Stimulated activated naive B cell treated with anti-CD40 and anti-IgM and Interleukin-4, amounts not matched to agents 10 μg/mL and 1 μg/mL and 100 μg/mL, for 72 hours (primary cell): ENCODE data around the gene TRIM31.

ENCODE experiments used
- ATAC-seq, 2 donors: fragments of 150-1000 bp; cut with Tn5 transposase; replicated peaks; 2 replicates each; pipeline ENCODE4 v1.10.0; 2021; ENCODE audit warnings: moderate library complexity in 1 of 2
- DNase-seq: peaks from one replicate; pipeline ENCODE4 v3.0.0; 2021
- H3K27ac Mint-ChIP-seq: one replicate; pipeline ENCODE4 v1.8.0; 2022; ENCODE audit warnings: mild to moderate bottlenecking, mixed read lengths
- H3K27me3 Mint-ChIP-seq, 2 donors: one replicate each; pipeline ENCODE4 v1.8.0; 2022; ENCODE audit warnings: mixed read lengths in 2 of 2
- H3K36me3 Mint-ChIP-seq, 2 donors: one replicate each; pipeline ENCODE4 v1.8.0; 2022; ENCODE audit warnings: mixed read lengths in 2 of 2, mild to moderate bottlenecking in 1 of 2
- H3K4me1 Mint-ChIP-seq, 2 donors: one replicate each; pipeline ENCODE4 v1.8.0; 2022; ENCODE audit warnings: mixed read lengths in 2 of 2, mild to moderate bottlenecking in 1 of 2
- H3K4me3 Mint-ChIP-seq, 2 donors: one replicate each; pipeline ENCODE4 v1.8.0; 2022; ENCODE audit warnings: mild to moderate bottlenecking in 2 of 2, mixed read lengths in 2 of 2, moderate library complexity in 1 of 2
- H3K9me3 Mint-ChIP-seq, 2 donors: one replicate each; pipeline ENCODE4 v1.8.0; 2022; ENCODE audit warnings: mixed read lengths in 2 of 2, mild to moderate bottlenecking in 1 of 2

The TRIM31 gene

DNA sequence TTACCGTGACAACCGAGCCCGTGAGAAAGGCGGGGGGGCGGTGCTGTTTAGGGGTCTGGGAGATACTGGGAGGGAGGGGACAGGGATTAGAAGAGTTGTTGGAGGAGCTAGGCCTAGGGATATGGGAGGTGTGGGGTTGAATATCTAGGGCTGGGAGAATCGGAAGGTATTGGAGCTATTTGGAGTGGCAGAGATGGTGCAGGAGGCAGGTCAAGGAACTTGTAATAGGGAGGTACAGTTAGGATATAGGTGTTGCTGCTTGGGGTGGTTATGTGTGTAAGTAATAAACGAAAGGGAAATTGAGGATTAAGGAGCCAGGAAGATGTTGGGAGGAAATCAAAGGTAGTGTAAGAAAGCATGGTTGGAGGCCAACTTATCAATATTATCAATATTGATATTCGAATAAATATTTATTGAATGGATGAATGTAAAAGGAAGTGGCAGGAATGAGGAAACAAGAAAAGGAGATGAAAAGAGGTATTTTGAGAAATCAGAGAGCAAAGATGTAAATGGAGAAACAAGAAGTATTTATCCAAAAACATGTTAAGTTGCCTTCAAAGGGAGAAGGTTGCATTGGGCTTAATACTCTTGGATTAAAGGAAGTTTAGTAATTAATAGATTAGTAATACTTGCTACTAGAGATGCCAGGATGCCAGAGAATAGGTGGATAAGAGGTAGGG, 45.3 kb downstream of the TRIM31 start:
- Mint-ChIP-seq H3K4me3 (peak overlapping the region; percentile 85 to 94), H3K27ac (peak overlapping the region; percentile 96), H3K9me3 (no peaks in the 10 kb centered on the region), H3K27me3 (peaks cover 17 to 19% of the 10 kb centered on the region in 2 donors), H3K36me3 (peaks cover 45 to 54% of the 10 kb centered on the region in 2 donors), H3K4me1 (peaks cover 34 to 49% of the 10 kb centered on the region in 2 donors)
- DNase-seq, result no peak
- ATAC-seq, result no peak

GRCh38 chr6:30066577-30067459, 46.1 kb downstream of the TRIM31 start, which contains the start of gene PPP1R11:
Gene PPP1R11, plus strand, starts transcription at chr6:30067198. Its CDS starts 213 bp downstream, at chr6:30067411.
- H3K36me3 Mint-ChIP-seq, result peaks cover 41 to 49% of the 10 kb centered on the region in 2 donors
- peak; percentile 99 for DNase-seq
- ATAC-seq, result peak; percentile 96 to 97
- H3K27me3 Mint-ChIP-seq, result peaks cover 10 to 11% of the 10 kb centered on the region in 2 donors
- peaks cover 33 to 48% of the 10 kb centered on the region in 2 donors for H3K4me1 Mint-ChIP-seq
- H3K27ac Mint-ChIP-seq, result peak within 1 kb of the TSS; percentile 96
- H3K9me3 Mint-ChIP-seq, result no peaks in the 10 kb centered on the region
- peak within 1 kb of the TSS; percentile 85 to 94 for H3K4me3 Mint-ChIP-seq

DNA sequence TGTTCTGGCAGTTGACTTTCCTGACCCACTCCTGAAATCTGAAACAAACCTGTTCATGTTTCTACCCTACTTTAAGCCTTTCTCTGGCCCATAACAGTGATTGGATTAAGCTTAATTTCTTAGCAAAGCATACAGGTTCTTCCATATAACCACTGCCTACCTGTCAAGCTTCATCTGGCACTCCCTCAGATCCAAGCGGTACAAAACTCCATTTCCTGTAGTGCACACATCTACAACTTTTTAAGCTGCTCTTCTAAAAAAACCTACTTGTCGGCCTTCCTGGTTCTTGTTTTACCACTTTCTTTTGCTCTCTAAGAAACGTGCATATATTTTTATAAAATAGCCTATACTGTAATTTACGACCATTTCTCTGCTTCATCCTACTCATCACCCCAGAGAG, 46.8 kb downstream of the TRIM31 start:
- no peaks in the 10 kb centered on the region for H3K9me3 Mint-ChIP-seq
- H3K36me3 Mint-ChIP-seq, result peaks cover 38 to 51% of the 10 kb centered on the region in 2 donors
- H3K27ac Mint-ChIP-seq, result peak overlapping the region; percentile 96
- DNase-seq, result no peak
- ATAC-seq, result no peak
- H3K4me3 Mint-ChIP-seq, result peak overlapping the region; percentile 85 to 94
- peaks cover 31 to 46% of the 10 kb centered on the region in 2 donors for H3K4me1 Mint-ChIP-seq
- peaks cover 5 to 6% of the 10 kb centered on the region in 2 donors for H3K27me3 Mint-ChIP-seq

DNA sequence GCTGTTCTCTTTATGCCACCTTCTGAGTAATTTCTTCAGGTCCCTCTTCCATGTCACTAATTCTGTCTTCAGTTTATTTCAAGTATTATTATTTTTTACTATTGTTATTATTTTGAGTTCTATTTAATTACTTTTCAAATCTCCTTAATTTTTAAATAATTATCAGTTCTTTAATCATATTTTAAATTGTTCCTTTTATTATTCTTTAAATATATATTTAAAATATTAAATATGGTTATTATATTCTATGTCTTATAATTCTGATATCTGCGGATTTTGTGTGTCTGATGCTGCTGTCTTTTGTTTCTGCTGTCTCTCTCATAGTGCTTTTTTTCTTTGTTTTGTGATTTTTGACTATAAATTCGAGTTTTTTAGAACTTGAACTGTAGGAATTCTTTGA, 49.6 kb downstream of the TRIM31 start:
- ATAC-seq, result no peak
- H3K27me3 Mint-ChIP-seq, result no peaks in the 10 kb centered on the region
- H3K9me3 Mint-ChIP-seq, result no peaks in the 10 kb centered on the region
- H3K4me3 Mint-ChIP-seq, result no peak overlapping the region
- DNase-seq, result no peak
- peaks cover 23 to 41% of the 10 kb centered on the region in 2 donors for H3K4me1 Mint-ChIP-seq
- H3K36me3 Mint-ChIP-seq, result peaks cover 18 to 30% of the 10 kb centered on the region in 2 donors
- H3K27ac Mint-ChIP-seq, result no peak overlapping the region

DNA sequence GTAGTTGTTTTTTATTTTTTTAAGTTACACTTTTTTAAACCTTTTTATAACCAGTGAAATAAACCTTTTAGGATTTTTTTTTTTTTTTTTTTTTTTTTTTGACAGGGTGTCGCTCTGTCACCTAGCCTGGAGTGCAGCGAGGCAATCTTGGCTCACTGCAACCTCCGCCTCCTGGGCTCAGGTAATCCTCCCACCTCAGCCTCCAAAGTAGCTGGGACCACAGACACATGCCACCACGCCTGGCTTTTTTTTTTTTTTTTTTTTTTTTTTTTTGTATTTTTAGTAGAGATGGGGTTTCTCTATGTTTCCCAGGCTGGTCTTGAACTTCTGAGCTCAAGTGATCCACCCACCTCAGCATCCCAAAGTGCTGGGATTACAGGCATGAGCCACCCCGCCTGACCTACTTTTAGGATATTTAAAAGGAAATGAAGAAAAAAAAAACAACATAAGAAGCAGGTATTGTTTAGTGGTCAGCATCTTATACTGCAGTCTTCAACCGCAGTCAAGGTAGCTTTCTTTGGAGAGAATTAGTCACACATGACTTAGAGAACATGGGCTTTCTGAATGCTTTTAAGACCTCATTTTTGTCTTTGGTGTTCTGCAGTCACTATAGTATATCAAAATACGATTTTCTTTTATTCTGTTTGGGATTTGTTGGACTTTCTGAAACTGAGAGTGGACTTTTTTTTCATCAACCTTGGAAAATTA, 50.3 kb downstream of the TRIM31 start:
- Mint-ChIP-seq H3K36me3 (peaks cover 18 to 25% of the 10 kb centered on the region in 2 donors), H3K4me3 (peak overlapping the region in 1 of 2 donors; percentile 98), H3K4me1 (peaks cover 20 to 34% of the 10 kb centered on the region in 2 donors), H3K27ac (no peak overlapping the region), H3K27me3 (no peaks in the 10 kb centered on the region), H3K9me3 (no peaks in the 10 kb centered on the region)
- DNase-seq, result no peak
- ATAC-seq, result no peak

DNA sequence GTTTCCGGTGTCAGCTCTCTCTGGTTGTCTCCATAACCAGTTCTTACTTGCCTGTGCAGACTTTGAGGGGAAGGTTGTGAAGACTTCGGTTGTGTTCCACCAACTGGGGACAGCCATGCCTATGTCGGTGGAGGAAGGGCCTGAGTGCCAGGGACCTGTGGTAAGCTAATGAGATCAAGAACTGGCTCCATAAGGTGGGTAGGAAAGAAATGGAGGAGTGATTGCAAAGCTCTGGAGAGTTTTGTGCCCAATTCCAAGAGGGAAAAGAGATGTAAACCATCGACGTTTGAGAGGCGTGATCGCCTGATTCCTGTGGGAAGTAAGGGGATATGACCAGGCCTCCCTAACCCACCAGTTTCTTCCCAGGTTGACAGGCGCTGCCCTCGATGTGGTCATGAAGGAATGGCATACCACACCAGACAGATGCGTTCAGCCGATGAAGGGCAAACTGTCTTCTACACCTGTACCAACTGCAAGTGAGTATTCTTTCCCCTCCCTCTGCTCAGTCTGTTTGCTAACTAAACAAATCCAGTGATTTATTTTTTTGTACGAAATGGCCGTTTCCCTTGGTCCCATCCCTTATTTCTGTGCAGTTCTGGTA, 50.9 kb downstream of the TRIM31 start:
- peak overlapping the region; percentile 98 for H3K27ac Mint-ChIP-seq

GRCh38 chr6:30061092-30061857, 51.6 kb downstream of the TRIM31 start, which contains the start of gene POLR1H:
Gene POLR1H, plus strand, starts transcription at chr6:30061265. Its CDS starts 260 bp downstream, at chr6:30061525.
- ATAC-seq, result peak; percentile 95 to 97
- Mint-ChIP-seq H3K36me3 (peaks cover 23 to 33% of the 10 kb centered on the region in 2 donors), H3K27ac (peak within 1 kb of the TSS; percentile 98), H3K4me3 (peak within 1 kb of the TSS; percentile 98 to 100), H3K4me1 (peaks cover 16 to 30% of the 10 kb centered on the region in 2 donors), H3K9me3 (no peaks in the 10 kb centered on the region), H3K27me3 (no peaks in the 10 kb centered on the region)
- peak; percentile 87 for DNase-seq

More for the DNA sequence above, 50.9 kb downstream of the TRIM31 start:
- Mint-ChIP-seq H3K36me3 (peaks cover 19 to 28% of the 10 kb centered on the region in 2 donors), H3K4me3 (peak overlapping the region; percentile 98 to 100), H3K27me3 (no peaks in the 10 kb centered on the region), H3K4me1 (peaks cover 18 to 32% of the 10 kb centered on the region in 2 donors), H3K9me3 (no peaks in the 10 kb centered on the region)
- DNase-seq, result no peak
- ATAC-seq, result peak; percentile 18 to 23

DNA sequence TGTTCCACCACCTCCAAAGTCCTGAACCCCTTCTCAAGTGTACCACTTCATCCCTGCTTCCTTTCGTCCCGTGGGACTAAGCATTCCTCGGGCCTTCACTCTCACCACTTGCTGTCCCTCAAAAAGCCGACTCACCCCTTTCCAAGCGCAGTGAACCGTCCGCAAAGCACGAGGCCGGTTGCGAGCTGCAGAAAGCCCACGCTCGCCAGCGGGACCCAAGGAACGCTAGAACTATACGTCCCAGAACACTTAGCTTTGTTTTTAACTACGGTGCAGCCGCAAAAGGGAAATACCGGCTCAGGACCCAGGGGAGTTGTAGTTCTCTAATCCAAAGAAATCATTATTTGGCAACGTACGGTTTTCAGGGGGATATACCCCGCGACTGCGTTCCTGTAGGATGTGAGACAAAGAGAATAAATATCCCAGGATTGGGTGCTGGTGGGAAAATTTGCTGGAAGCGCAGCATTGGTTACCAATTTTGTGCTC, 52.2 kb downstream of the TRIM31 start:
- H3K4me1 Mint-ChIP-seq, result peaks cover 13 to 24% of the 10 kb centered on the region in 2 donors
- ATAC-seq (peak; percentile 65 to 74), DNase-seq (peak; percentile 50)
- H3K36me3 Mint-ChIP-seq, result peaks cover 23 to 38% of the 10 kb centered on the region in 2 donors
- peak overlapping the region; percentile 98 to 100 for H3K4me3 Mint-ChIP-seq
- no peaks in the 10 kb centered on the region for H3K27me3 Mint-ChIP-seq
- peak overlapping the region; percentile 98 for H3K27ac Mint-ChIP-seq
- no peaks in the 10 kb centered on the region for H3K9me3 Mint-ChIP-seq

GRCh38 chr6:30055513-30055912, 57.4 kb downstream of the TRIM31 start:
- Mint-ChIP-seq H3K9me3 (no peaks in the 10 kb centered on the region), H3K36me3 (peaks cover 17 to 40% of the 10 kb centered on the region in 2 donors), H3K4me1 (peaks cover 5% of the 10 kb centered on the region in 2 donors), H3K4me3 (no peak overlapping the region), H3K27me3 (no peaks in the 10 kb centered on the region), H3K27ac (no peak overlapping the region)
- no peak for DNase-seq
- ATAC-seq, result no peak

DNA sequence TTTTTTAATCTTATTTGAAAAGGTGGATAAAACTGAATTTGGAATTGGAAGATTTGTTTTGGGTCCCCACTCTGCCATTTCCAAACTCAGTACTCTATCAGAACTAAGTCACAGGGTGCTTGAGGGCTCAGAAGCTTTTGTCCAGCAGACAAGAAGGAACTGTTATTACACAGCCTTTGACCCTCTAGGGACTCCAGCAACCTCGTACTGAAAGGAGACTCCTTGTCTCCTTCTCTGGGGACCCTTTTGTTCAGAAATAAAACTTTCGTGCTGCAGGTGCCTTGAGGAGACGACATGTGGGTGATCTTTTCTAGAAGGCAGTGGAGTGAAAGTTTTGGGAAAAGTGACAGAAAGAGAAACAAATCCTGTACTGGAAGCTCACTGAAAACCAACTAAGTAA, 59.2 kb downstream of the TRIM31 start:
- Mint-ChIP-seq H3K9me3 (no peaks in the 10 kb centered on the region), H3K4me3 (no peak overlapping the region), H3K27ac (no peak overlapping the region), H3K36me3 (peaks cover 18 to 46% of the 10 kb centered on the region in 2 donors), H3K4me1 (peaks cover 0 to 4% of the 10 kb centered on the region in 2 donors), H3K27me3 (no peaks in the 10 kb centered on the region)
- DNase-seq (no peak), ATAC-seq (no peak)
